A673 (cell line): ENCODE data around the gene CUL1.

ENCODE experiments used
- CTCF ChIP-seq: fragments of 300-800, 200-600 bp; sonication (generic); conservative IDR thresholded peaks from 2 replicates; pipeline ENCODE4 v1.5.1; 2017; ENCODE audit warnings: low read depth, mild to moderate bottlenecking, antibody characterized with exemption, low read length, moderate library complexity, mixed read lengths
- EZH2 ChIP-seq: fragments of 200-600 bp; sonication (generic); IDR thresholded peaks from 2 replicates; pipeline ENCODE4 v1.6.1; 2017; ENCODE audit warnings: borderline replicate concordance, low read depth, mild to moderate bottlenecking, mixed read lengths, antibody characterized with exemption, low read length; ENCODE audit not compliant: poor library complexity, severe bottlenecking

- TF ChIP-seq CTCF (no peak), EZH2 (no peak)
Measured at GRCh38 chr7:148726385-148726784, 27.7 kb downstream of the CUL1 start.
